Right forelimb (tissue), 1 donor: Measurements from ENCODE around the gene RPS16.

Source experiments
- DNase-seq: peaks from one replicate; pipeline ENCODE4 v3.0.0-alpha.2; 2018

The RPS16 gene

DNA sequence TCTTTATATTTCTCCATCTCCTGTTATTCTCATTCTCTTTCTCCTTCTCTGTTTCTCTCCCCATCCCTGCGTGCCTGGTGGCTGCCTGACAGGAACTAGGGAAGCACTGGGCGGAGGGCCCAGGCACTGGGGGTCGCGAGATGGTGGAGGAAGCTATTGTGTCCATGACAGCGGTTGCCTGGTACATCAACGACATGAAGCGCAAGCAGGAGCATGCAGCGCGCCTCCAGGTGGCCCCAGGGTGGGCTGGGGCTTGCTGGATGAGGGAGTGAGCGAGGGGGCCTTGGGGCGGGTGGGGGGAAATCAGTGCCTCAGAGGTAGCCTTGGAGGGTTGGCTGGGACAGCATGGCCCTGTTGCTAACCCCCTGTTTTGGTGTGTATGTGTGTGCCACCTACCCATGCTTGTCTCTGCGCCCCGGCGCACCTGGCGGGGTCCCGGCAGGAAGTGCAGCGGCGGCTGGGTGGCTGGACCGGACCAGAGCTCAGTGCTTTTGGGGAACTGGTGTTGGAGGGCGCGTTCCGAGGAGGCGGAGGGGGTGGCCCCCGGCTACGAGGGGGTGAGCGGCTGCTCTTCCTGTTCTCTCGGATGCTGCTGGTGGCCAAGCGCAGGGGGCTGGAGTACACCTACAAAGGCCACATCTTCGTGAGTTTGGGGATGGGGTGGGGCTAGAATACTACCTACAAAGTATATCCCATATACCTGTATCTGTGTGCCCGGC is 18.1 kb downstream of the RPS16 start:
- DNase-seq = no peak

DNA sequence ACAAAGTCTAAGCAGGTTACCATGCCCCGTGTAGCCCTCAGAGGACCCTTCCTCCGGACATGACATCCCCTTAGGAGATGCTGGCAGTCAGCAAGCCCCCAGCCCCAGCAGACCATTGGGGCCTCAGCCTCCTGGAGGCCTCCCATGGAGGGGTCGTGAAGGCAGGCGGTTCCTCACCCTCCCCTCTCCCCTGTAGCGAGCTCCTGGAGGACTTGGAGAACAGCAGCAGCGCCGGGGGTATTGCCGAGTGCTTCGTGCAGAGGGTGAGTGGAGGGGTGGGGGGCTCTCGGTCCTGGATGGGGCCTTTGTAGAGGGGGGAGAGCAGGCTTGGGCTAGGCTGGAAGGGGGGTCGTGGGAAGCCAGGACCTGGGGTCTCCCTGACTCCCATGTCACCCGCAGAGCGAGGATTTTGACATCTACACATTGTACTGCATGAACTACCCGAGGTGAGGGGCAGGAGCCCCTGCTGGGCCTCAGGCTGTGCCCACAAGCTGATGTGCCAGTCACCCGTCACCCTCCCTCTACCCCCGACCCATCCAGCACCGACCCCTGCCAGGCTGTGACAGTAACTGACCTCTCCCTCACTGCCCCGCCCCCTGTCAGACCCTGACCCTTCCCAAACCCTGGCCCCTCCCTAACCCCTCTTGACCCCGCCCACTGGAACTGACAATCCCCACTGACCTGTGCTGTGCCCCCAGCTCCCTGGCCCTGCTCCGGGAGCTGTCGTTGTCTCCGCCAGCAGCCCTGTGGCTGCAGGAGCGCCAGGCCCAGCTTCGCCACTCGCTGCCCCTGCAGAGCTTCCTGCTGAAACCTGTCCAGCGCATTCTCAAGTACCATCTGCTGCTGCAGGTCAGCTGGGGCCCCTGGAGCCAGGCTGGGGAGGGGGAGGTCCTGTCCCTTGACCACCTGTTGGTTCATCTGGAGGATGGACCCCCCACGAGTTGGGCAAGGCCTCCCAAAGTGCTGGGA is 19.3 kb downstream of the RPS16 start:
- DNase-seq = no peak

DNA sequence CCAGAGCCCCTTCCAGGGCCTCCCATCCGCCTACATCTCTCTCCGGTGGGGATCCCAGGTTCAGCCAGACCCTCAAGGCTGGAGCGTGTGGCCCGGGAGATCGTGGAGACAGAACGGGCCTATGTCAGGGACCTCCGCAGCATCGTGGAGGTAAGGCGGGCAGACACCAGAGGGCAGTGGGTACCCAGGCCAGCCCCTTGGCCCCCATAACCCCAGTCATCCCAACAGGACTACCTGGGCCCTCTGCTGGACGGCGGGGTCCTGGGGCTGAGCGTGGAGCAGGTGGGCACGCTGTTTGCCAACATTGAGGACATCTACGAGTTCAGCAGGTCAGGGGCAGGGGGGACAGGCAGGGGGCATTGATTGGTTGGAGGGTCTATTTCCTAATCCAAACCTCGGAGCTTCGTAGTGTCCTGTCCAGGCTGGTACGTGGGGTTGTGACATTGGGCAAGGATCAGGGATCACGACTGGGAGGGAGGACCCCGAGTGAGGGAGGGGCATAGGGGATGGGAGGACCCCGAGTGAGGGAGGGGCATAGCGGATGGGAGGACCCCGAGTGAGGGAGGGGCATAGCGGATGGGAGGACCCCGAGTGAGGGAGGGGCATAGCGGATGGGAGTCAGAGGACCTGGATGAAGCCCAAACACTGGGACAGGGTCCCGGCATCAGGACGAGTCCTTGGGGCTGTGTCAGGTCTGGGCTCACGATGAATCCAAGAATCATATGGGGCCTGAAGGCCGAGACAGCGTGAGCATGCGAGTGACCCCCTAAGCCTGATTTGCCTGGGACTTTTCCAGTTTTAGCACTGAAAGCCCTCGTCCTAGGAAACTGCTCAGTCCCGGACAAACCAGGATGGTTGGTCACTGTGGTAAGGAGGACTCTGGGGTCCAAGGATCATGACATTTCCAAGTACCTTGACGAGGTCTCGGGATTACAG is 20.4 kb downstream of the RPS16 start:
- DNase-seq = no peak

DNA sequence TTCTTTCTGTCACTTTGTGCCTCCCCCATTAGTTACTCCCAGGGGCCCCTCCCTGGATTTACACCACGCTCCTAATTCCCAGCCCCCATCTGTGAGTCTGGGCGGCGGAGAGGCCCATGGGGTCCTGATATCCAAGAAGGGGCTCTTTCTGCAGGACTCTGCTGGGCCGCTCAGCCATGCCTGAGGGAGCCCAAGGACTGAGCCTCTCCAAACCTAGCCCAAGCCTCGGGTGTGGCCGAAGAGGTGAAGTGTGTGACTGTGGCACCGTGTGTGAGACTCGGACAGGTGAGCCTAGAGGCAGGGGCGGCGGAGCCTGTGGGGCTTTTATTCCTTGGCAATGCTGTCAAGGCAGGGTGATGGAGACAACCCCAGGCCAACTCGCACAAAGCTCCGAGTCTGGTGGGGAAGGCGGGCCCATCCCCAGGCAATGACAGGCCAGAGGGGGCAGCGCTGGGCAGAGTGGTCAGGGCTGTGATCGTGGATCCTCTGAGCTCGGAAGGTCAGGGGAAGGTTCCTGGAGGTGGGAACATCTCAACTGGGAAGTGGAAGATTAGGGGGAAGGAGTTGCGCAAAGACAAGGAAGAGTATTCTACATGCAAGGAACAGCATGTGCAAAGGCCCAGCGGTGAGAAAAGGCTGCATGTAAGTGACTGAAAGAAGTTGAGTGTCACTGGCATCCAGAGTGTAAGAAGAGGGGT is 21.7 kb downstream of the RPS16 start:
- DNase-seq = no peak

DNA sequence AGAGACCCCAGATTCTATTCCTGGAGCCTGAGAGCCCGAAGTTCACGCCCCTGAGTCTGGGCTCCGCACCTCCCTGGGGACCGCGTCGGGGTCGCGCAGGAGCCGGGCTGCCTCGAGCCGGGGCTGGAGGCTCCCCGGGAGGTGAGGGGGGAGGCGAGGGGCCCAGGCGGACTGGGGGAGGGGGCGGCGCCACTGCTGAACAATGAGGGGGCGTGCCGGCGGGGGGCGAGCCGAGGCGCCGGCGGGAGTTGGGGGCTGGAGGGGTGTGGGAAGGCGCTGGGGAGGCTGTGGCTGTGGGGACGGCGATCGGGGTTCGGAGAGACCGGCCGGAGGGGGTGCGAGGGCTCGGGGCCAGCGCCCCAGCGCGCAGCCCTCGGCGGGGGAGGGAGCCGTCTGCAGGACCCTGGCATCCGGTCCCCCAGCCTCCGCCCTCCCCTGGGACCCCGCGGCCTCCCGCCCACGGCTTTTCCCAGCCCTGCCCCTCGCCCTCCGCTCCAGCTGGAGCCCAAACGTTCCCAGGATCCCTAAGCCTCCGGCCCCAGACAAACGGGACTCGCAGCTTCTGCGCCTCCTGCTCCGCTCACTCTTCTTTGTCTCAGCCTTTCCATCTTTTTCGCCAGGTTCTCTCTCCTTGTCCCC is 22.4 kb downstream of the RPS16 start:
- peak; percentile 86 for DNase-seq

DNA sequence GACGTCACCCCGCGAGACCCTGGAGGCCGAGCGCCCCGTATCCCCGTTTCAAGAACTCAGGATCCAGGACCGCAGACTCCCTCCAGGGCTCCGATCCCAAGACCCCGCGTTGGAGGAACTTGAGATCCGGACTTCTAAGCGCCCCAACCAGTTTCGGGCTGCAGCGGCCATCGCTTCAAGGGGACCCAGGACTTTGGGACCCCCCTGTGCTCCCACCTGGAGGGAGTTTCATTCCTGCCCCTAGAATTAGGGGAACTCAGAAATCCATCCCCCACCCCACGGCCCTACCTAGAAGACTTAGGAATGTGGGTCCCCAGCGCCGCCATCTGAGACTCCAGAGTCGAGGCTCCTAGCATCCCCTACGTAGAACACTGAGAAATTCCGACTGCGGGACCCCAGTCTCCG is 22.9 kb downstream of the RPS16 start:
- no peak for DNase-seq

DNA sequence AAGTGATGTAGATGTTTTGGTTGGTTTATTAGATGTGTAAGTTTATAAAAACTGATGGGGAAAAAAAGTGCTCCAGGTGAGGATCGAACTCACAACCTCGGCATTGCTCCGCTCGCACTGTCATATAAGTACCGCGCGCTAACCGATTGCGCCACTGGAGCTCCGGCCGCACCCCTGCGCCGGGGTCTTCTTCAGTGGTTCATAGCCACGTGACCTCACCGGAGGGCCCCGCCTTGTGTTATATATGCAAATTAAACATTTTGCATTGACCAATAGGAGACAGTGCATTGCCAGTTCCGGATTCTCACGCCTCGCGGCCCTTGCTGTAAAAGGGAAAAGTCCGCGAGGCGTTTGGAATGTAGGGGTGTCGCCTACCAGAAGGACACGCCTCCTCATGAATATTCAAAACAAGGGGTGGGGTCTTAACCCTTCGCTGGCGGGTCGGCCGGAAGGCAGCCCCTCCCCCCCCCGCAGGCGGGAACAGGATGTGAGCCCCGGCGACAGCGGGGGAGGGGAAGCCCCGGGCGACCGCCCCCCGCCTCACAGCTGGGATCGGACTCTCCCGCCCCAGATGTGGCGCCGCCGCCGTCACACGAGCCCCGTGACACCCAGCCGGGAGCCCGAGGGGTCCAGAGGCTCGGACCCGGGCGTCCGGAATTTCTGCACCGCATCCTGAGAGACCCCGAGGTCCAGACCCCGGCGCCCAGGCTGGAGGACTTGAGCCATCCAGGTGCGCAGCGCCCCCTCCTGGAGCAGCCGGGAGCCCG is 23.5 kb downstream of the RPS16 start, which contains the start of gene PLEKHG2:
Gene PLEKHG2, plus strand, starts transcription at position 570 of the 767 bp plus-strand sequence. CDS start 1,418 bp downstream, outside the sequence.
- peak; percentile 100 for DNase-seq

DNA sequence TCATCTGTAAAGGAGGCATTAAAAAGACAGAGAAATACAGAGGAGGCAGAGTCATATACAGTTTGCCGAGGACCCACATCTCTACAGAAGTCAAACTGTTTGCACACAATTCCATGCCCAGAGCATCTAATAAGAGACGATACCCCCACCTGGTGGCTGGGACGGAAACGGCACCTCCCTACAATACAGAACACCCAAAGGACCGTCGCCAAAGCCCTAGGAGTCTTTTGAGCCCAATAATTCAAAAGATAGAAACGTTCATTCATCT is 24.0 kb downstream of the RPS16 start:
- DNase-seq = peak; percentile 93

DNA sequence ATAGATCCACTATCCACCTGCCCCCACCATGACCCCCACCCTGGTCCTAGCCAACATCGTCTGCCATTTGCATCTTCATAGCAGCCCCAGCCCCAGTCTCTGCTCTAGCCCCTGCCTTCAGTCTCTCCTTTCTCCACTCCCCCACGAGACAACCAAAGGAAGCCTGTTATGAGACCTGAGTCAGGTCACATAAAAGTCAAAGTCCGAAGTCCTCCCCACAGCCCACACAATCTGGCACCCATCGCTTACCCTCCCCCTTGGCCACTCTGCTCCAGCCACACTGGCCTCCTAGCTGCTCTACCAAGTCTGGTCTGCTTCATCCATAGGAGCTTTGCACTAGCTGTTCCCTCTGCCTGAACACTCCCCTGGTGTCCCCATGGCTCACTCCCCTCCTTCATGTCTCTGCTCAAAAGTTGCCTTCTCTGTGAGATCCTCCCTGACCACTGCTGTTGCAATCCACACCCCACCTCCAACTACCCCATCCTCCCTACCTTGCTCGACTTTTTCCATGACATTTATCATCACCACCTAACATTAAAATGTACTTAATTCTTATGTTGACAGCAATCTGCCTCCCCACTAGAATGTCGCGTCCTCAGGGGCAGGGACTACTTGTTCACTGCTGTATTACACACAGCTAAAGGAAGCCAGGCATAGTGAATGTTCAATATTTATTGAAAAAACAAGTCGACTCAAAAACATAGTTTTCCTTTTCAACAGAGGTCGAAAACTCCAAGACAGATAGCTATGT is 24.5 kb downstream of the RPS16 start:
- peak; percentile 73 for DNase-seq

DNA sequence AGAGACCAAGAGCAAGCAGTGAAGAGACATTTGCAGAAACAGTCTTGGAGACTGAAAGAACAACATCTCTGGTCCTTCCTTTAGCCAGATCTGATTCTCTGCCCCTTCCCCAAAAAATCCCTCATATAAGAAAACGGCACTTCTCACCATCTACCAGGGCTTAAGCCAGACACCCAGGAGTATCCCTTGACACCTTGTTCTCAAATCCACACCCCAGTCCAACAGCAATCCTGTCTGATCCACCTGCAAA is 25.0 kb downstream of the RPS16 start:
- DNase-seq = no peak

DNA sequence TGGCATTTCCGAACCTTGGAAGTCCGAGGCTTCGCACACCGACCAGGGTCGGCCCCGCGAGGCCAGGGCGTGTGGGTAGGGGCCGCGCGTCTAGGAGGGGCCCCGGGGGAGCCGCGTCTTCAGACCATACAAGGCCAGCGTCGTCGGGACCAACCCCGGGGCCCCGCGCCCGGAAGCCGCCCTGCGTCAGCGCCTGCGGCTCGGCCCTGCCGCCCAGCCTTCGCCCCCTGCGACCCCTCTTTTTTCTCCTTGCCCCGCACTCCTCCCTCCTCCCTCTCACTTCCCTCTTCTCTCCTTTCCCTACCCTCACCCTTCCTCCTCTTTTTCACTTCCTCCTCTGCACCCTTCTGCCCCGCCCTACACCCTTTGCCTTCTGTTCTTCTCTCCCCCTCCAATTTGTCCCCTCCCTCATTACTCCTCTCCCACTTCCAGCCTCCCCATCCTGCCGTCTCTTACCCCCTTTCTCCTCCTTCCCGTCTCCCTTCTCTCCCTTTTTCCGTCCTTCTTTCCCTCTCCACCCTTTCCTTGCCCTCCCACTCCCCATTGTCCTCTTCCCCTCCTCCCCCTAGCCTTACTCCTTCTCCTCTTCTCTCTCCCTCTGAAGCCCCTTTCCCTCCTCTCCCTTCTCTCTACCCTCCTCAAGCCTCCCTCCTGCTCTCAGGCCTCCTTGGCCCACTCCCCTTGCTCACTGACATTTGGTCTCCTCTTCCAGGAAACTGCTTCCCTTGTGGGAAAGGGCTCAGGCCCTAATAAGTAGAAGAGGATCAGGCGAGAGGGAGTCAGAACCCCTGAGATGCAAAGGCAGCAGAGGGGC is 25.5 kb downstream of the RPS16 start:
- peak; percentile 82 for DNase-seq

DNA sequence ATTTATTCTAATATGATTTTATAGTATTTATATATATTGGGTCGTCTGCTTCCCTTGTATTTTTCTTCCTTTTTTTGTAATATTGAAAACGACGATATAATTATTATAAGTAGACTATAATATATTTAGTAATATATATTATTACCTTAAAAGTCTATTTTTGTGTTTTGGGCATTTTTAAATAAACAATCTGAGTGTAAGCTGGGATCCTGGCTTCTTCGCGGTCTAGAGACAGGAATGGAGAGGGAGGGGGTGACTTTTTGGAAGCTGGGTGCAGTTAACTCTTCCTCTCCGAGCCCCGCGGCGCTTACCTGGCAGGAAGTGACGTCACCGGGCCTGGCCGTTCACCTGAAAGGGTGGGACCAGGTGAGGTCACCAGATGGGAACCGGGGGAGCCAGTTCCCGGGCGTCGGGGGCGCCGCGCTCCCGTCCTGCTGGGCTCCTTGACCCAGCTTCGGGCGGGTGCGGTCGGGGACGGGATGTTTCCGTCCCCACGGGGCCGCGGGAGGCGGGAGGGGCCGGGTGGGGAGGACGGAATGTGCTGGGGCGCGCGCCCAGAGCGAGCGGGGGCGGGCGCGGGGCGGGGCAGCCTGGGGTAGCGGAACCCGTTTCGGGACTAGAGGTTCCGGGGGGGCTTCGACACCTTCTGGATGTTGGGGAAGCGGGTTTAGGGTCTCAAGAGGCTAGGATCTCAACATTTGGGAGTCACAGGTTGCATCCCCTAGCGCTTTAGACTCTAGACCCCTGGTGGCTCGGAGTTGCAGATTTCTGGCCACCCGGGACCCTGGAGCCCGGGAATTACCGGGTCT is 26.3 kb downstream of the RPS16 start:
- peak; percentile 90 for DNase-seq

DNA sequence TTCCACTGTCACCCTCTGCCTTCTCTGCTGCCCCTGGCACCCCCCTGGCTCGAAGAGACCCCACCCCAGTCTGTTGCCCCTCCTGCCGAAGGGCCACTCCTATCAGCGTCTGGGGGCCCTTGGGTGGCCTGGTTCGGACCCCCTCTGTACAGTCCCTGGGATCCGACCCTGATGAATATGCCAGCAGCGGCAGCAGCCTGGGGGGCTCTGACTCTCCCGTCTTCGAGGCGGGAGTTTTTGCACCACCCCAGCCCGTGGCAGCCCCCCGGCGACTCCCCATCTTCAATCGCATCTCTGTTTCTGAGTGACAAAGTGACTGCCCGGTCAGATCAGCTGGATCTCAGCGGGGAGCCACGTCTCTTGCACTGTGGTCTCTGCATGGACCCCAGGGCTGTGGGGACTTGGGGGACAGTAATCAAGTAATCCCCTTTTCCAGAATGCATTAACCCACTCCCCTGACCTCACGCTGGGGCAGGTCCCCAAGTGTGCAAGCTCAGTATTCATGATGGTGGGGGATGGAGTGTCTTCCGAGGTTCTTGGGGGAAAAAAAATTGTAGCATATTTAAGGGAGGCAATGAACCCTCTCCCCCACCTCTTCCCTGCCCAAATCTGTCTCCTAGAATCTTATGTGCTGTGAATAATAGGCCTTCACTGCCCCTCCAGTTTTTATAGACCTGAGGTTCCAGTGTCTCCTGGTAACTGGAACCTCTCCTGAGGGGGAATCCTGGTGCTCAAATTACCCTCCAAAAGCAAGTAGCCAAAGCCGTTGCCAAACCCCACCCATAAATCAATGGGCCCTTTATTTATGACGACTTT is 27.1 kb downstream of the RPS16 start:
- DNase-seq = no peak

DNA sequence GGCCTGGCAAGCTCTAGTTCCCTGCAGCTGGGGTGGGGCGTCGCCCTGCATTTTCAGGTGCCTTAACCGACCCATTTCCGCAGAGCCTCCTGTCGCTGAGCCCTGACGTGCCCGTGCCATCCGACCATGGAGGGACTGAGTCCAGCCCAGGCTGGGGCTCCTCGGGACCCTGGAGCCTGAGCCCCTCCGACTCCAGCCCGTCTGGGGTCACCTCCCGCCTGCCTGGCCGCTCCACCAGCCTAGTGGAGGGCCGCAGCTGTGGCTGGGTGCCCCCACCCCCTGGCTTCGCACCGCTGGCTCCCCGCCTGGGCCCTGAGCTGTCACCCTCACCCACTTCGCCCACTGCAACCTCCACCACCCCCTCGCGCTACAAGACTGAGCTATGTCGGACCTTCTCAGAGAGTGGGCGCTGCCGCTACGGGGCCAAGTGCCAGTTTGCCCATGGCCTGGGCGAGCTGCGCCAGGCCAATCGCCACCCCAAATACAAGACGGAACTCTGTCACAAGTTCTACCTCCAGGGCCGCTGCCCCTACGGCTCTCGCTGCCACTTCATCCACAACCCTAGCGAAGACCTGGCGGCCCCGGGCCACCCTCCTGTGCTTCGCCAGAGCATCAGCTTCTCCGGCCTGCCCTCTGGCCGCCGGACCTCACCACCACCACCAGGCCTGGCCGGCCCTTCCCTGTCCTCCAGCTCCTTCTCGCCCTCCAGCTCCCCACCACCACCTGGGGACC is 27.9 kb downstream of the RPS16 start:
- DNase-seq = peak; percentile 57

DNA sequence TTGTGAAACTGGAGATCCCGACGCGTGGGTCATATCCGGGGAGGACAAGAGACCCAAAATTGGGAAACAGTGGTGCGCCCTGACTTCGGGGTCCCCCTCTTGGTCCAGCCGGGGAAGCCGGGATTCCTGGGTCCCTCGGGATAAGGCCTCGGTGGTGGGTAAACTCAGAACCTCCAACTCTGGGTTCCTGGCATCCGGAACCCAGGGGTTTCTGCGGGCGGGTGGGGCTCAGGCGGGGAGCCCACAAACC is 28.4 kb downstream of the RPS16 start:
- DNase-seq = no peak

DNA sequence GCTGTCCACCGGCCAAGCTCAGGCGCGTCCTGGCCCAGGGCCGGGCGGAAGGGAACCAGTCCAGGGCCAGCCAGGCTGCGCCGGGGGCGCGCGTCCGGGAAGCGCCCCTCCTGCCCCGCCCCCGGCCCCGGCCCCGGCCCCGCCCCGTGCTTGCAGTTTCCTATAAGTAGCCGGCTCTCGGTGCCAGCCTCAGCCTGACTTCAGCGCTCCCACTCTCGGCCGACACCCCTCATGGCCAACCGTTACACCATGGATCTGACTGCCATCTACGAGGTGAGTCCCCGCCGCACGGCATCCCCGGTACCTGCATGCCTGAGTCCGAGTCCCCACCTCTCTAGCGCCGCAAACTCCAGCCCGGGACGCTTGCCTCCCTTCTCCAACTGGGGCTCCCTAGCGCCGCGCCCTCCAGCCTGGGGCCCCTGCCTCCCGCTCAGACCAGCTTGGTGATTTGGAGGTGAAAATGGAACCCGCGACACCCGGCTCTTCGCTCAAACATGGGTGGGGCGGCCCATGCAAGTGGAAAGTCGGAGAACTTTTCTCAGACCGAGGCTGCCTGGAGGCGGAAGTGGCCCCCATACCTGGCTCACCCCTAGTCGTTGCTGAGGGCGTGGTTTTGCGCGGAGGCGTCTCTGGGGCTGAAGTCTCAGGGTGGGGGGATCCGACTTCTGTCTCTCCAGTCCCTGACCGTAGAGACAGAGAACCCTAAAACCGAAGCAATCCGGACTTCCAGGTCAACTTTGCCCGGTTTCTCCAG is 28.9 kb downstream of the RPS16 start, which contains the start of gene ZFP36:
Gene ZFP36, plus strand, starts transcription at position 192 of the 754 bp plus-strand sequence. Its CDS starts 58 bp downstream, at position 250.
- peak; percentile 96 for DNase-seq
